Measurements from ENCODE around the gene FUBP3.

Gene FUBP3

DNA sequence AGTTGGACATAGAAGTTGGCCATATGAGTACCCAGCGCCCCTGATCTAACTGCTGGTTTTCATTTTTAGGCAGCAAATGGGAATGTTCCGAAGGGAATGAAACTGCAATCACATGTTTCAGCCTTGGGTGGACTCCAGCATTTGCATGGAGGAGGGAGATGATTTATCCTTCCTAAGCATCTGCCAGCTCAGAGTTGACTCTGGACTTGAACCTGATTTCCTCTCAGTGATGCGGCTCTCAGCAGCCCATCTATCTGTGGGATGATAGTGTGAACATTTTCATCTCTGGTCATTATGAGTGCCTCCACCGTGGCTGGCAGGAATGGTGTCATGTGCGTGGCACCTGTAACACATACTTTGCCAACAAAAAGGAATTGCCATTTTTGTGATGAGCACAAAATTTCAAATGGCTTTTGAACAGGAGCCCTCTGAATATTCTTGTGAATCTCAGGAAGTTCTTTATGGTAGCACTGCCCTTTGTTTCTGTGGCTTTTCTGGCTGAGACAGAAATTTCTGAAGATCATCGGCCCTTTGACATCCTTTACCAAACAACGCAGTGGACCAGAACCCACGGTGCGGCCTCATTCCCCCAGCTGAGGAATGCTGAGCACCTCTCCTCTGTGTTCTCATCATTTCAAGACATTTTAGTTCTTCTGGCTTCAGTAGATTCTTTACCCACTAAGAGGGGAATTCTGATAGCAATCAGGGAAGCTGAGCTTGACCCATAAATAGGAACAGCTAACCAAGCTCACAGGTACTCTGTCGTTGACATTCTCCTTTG is 28.5 kb downstream of the FUBP3 start:
- no peak for DNase-seq (ENCODE audit: low read depth in 2 of 2)

DNA sequence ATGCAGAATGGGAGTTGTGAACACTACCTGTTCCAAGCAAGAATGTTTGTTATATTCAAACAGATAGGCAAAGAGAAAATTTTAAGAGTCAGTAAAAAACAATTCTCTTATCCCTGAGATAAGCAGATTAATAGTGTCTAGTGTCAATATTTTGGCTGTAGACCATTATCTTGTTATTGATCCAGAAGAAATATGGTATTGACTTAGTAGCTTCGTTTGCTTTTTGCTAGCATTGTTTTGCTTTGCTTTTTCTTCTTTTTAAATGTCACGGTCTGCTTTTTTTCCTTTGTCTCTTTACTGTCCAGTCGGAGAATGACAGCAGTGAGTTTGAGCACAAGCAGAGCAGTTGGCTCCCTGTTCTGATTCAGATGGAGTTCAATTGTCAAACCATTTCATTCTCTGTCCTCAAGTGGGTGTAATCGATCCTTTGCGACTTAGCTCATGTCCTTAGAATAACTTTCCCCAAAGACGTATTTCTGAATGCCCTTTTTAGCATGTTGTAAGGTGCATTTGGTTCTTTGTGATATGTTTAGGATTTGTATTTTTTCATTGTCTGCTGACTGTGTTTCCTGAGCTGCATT is 29.3 kb downstream of the FUBP3 start:
- no peak for DNase-seq (ENCODE audit: low read depth in 2 of 2)

DNA sequence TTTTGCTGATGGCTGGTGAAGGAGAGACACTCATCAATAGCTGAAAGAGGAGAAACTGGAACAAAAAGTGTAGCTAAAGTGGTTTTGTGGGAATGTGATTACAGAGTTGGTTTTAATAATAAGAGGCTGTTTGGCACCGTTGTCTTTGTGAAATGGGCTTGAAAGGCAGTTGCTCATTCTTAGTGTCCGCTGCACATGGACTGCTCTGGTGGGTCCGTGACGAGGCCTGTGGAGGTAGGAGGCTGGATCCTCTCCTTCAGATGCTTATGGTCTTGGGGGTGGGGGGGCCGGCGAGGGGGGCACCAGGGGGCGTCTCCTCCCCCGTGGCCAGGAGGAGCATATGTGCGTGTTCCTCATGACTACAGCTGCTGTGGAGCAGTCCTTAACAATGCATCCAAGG is 29.8 kb downstream of the FUBP3 start:
- DNase-seq (ENCODE audit: low read depth in 2 of 2): no peak

DNA sequence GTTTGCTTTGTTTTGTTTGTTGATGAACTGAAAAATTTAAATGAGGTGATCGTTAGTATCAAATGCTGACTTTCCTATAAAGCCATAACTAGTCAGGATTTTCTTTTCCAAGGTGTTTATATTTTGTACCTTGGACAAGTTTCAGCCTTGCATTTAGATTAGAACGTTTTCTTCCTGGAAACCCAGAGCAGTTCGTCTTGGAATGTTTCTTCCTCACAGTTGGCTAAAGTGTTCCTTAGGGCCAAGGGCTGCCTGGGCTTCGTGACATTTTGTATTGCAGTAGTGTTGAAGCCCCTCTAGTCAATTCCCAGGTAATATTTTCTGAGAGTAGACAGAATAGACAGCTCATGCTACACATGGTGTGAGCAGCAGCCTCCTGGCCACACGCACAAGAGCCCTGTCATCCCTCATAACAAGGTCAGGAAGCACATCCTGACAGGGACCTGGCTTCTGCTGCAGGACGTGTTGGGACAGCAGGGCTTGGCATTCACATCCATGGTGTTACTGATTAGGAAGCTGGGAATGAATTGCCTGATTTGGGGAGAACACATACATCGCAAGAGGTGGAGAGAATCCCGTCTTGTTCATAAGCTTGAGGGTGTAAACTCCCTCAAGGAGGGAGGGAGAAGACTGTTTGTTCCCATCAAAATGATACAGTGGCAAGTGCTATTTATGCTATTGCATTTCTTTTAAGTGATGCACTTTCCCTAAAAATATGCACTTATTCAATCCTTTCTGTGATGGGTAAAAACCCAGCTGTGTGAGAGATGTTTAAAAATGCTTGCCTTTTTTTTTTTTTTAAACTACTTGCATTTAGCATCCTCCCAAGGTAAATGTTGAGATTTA is 31.7 kb downstream of the FUBP3 start:
- DNase-seq (ENCODE audit: low read depth in 2 of 2): no peak

DNA sequence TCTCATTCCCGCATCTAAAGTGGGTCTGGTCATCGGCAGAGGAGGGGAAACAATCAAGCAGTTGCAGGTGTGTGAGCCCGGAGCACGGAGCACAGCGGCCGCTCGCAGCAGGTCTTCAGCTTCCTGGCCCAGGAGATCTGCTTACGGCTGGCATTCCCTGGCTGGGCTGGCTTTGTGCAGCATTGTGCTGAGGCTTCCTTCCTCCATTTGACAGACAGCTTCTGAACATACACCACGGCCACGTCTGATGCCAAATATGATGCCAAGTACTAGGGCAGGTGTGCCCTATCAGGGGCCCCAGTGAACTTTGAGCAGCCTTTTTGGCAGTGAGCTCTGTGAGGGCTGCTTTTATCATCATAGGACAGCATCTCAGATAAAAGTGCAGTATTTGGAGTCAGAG is 37.1 kb downstream of the FUBP3 start:
- DNase-seq (ENCODE audit: low read depth in 2 of 2): no peak

DNA sequence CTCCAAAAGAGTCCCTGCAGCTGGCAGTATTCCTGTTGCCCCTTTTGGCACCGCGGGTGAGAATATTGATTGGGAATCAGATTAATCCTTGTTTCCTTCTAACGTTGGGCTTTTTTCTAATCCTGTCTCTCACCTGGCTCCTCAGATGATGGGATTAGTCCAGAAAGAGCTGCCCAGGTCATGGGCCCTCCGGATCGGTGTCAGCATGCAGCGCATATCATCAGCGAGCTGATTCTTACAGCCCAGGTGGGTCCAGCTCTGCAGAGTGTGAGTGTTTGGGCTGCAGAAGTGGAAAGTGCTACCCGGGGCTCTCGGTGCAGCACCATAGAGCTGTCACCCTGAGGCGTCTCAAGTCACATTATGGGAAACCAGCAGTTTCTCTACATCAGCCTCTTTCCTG is 44.1 kb downstream of the FUBP3 start:
- DNase-seq (ENCODE audit: low read depth in 2 of 2): no peak

DNA sequence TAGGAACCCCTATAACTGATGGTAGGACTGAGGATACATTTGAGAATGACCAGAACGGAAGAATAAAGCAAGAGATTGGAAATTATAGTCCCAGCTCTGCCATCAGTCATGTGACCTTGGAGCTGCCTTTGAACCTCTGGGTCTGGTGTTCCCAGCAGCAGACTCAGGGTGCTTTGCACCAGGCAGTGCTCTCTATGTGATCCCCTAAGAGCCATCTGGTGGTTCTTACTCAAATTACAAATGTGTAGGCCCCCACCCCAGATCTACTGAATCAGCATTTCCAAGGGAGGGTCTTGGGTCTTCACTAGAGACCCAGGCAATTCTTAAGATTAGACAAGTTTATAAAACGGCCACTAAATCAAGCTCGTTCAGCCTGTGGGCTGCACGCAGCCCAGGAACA is 44.8 kb downstream of the FUBP3 start:
- no peak for DNase-seq (ENCODE audit: low read depth in 2 of 2)

DNA sequence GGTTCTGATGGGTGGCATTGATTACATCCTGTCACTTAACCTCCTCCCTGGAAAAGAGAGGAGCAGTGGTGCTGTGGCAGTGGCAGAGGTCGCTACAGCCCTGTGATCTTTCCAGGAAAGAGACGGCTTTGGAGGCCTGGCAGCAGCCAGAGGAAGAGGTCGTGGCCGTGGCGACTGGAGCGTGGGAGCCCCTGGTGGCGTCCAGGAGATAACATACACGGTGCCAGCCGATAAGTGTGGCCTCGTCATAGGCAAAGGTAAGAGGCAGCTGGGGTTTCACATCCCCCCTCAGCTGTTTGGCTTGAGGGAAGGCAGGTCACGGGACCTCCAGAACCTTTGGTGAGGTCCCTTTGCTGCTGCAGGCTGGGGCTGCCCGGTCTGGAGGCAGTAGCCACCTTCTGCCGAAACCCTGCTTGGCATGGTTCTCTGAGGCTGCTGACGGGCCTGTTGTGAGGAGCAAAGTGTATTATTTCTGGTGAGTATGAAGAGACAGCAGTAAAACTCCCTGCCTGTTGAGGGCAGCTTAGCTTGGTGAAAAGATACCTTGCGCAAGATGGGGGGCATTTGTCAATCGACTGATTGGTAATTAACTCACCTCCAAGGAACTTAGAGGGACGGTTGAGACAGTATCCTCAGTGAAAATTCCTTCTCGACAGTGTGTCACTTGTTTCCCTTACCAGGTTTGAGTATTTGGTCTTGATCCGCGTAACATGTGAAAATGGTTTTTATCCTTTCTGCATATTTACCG is 47.0 kb downstream of the FUBP3 start:
- DNase-seq (ENCODE audit: low read depth in 2 of 2): no peak

DNA sequence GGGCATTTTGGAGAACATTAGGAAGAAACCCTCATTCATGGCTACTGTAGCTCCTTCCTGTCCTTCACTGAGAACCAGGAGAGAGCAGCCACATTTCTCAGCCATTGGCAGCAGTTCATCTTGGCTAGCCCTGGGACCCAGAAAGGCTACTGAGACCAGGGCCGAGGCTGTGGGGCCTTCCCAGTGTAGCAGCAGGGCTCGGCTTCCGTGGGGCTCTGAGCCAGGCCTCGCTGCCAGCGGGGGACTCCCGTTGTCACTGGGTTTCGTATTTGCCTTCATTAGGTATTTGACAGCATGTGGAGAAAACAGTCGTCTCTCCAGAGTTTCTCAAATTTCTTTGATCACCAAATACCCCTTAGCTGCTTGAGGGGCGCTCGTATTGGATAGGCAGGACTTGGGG is 47.7 kb downstream of the FUBP3 start:
- DNase-seq (ENCODE audit: low read depth in 2 of 2): no peak

DNA sequence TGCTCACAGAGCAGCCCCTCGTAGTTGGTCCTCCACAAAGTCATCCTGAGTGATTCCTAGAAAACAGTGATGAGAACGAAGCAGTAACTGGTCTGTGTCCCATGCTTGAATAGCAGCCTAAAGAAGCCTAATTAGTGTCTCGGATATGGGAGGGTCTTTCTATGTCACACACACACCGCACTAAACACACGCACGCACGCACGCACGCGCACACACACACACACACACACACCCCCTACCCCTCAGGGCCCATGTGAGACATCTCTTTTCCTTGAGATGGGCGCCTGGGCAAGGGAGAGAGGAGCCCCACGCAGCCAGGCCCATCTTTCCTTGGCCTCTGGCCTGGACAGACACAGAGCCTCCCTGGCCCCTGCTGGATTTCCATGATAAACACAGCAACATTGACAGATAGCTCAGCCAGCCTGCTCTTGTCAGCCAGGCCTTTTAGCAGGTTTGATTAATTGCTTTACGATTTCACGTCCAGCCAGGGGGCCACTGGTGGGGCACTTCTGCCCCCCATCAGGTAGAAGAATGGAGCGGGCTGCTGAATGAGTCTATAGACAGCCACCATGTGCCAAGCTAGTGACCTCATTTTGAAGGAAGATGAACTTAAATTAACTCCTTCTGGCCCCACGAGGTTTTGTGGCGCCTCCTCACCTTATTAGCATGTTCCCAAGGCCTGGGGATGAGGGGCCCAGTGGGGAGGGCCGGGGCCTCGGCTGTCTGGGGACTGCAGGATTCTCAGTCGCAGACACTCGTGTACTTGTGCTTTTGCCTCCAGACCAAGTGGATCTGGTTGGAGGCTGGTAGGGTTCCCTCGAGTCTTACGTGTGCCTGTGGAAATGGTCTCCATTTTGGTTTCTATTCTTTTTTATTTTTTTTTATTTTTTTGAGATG is 48.8 kb downstream of the FUBP3 start:
- DNase-seq (ENCODE audit: low read depth in 2 of 2): no peak

DNA sequence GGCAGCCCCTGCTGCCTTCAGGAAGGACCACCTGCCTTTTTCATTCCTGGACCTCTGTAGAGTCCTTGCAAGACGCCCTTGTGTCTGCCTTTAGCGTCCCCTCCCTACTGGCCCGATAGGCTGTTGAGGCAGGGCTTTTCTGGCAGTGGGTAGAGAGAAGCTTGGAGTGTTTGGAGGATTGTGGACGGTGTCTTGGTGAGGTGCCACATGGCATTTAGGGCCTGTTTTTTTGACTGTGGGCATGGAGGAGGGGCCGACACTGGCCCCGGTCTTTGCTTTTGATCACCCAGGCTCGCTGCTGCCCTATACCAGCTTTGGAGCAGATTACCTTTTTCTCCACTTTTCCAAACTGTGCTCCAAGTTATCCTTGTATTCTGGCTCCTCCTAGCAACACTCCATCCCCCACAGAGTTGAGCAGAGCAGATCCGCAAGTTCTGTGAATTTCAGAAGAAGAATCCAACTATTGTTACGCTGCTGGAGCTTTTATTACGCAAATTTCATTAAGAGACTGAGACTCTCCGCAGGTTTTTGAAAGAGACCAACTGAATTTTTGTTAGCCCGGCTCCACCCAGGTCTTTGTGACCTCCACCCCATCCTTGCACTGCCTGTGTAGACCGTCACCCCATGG is 50.2 kb downstream of the FUBP3 start:
- DNase-seq (ENCODE audit: low read depth in 2 of 2): no peak

DNA sequence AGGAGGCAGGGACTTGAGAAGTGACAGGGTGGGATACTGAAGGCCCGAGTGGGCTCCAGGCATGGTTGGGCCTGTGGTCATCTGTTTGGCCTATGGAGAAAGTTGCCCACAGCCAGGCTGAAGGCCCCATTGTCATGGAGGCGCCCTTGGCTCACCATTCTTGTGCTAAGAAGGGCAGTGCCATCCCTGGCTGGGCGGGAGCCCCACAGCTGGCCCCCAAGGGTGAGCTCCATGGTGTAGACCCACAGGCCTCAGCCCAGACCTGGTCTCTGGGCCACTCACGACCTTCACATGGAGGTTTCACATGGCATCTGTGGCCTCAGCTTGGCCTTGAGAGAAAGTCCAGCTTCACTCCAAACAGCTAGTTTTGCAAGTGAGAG is 50.7 kb downstream of the FUBP3 start:
- no peak for DNase-seq (ENCODE audit: low read depth in 2 of 2)

DNA sequence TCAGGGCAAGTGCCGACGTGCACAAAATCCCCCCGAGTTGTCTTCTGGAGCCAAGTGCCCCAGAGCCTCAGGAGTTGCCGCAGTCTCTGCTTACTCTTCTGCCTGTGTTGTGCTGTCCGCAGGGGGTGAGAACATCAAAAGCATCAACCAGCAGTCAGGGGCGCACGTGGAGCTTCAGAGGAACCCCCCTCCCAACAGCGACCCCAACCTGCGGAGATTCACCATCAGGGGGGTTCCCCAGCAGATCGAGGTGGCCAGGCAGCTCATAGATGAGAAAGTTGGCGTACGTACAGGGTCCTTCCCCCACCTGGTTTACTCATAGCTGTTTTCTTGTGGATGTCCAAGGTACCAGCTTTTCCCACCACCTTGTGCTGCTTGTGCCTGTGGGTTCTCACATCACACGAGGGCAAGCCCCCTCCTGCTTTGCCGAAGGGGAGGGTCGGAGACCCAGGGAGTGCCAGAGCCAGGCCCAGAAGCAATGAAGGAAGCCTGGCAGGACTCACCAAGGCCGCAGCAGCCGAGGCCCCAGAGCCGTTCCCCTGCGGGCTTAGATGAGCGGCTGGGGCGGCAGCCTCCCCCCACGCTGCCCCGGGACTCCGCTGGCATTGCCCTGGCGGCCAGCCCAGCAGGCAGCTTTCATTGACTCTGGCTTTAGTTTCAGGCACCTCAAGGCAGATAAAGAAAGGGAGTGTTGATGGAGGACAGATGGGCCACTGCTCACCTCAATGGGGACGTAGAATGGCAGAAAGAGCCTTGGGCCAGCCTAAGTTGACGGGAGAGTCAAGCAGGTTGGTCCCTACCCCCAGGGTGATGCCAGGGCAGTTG is 51.3 kb downstream of the FUBP3 start:
- no peak for DNase-seq (ENCODE audit: low read depth in 2 of 2)

DNA sequence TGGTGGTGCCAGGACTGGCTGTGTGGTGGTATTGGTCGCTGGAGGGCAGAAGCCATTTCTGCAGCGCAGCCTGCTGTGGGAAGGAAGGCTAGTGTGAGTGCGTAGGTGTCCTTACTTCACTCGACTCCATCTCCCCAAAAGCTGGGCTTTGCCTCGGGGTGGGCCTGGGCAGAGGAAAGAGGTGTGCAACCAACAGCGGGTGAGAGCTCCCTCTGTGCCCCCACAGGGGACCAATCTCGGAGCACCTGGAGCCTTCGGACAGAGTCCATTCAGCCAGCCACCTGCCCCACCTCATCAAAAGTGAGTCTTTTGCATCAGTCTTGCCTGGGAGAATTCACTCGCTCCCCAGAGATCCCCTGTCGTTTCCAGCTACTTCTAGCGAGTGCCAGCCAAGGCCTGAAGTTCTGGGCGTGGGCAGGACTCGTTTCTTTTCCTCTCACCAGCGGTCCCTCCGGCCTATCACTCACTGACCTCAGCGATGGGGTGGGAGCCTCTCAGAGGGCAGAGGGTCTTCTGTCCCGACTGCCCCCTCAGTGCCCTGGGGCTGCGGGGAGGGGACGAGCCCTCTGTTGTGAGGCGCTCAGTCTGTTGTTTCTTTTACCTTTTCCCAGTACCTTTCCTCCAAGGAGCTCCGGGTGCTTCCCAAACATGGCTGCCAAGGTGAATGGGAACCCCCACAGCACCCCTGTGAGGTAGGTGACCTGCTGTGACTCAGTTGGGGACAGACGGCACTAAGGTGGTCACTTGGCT is 52.1 kb downstream of the FUBP3 start:
- no peak for DNase-seq (ENCODE audit: low read depth in 2 of 2)

DNA sequence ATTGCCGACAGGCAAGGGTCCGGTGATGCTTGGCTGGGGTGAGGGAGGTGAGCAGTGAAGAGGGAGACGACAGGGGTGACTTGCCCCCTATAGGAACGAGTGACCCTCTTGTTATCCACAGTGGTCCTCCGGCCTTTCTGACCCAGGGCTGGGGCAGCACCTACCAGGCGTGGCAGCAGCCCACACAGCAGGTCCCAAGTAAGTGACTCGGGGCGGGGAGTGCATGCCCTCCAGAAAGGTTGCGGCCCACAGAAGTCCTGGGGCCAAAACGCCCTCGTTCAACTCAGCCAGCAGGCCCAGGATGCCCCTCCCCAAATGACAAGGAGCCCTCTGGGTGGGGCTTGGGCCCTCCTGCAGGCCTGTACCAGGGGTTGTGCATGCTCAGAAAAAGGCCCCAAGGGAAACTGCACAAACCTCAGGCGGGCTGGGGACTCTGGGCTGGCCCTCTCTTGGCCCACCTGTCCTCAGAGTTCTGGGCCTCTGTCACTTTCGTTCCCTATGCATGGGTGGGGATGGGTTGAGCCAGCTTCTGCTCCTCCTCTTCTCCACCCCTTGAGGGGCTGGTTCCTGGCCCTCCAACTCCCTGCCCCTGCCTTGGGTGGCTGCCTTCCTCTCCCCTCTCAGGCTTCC is 52.8 kb downstream of the FUBP3 start:
- DNase-seq (ENCODE audit: low read depth in 2 of 2): no peak

DNA sequence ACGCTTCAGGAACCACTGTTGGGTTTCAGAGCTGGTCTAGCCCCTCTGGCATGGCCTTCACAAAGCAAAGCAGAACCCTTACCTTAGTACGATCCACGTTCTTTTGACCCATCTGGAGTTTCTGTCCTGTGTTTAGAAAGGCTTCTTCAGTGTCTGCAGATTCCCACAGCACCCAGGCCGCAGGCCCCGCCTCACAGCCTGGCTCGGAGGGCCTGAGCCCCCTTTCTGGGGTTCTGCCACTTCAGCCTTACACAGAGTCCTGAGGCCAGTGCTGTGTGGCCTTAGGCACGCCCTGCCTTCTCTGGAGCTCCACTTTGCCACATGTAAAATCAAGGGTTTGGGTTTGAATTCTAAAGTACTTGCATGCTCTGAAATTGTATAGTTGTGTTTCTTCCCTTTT is 53.5 kb downstream of the FUBP3 start:
- DNase-seq (ENCODE audit: low read depth in 2 of 2): no peak

DNA sequence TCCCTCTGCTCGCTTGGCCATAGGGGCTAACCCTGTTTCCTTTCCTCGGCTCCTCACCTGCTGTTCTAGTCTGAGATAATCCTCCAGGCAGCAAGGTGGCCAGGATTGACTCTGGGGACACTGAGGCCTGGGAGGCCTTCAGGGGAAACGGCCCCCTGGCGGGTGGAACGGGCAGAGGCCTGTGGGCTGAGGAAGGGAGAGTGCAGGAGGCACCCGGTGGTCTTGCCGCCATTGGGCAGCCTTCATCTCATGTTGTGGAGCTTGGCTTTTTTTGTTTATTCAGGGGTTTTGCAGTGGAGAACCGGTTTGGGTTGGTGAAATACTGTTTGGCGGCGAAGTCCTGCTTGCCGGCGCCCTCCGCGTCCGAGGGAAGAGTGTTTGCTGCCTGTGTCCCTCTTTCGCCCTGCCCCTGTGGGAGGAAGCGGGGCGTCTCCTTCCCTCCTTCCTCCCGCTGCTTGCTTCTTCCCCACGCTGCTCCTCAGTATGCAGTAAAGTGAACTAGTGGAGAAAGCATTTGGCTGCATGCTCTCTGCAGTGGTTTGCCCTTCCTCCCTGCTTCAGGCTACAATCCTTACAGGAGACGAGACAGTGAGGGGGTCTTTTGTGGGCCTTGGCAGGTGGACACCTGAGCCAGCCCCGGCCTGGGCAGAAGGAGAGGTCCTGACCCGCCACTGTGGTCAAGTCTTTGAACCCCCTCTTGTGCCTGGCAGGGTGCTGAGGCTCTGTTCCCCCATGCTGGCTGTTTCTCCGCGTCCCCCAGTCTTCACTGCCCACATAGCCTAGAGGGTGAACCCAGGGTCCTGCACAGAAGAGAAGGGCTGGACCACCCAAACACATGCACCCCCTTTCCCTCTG is 54.2 kb downstream of the FUBP3 start:
- no peak for DNase-seq (ENCODE audit: low read depth in 2 of 2)
